Neural progenitor cell (in vitro differentiated cells): Measurements from ENCODE around the gene TMEM165. TPM values are rescaled to one million over a fixed set of nuclear protein-coding genes. Genes with fewer than 3 reads are reported as not detected.

ENCODE experiments used
- DNase-seq: peaks from one replicate; pipeline ENCODE4 v3.0.0-alpha.2; 2016; ENCODE audit warnings: low spot score
- H2AFZ ChIP-seq: fragments of 200-600 bp; sonication (generic); replicated peaks from 2 replicates; pipeline ENCODE4 v1.6.1; 2016; ENCODE audit warnings: antibody characterized with exemption
- H3F3A ChIP-seq: fragments of 200-600 bp; sonication (generic); 2 replicates; pipeline ENCODE4 v1.6.1; 2016; ENCODE audit warnings: antibody characterized with exemption, low read depth
- H3K27ac ChIP-seq: fragments of 200-600 bp; sonication (generic); 2 replicates; pipeline ENCODE4 v1.5.1; 2016; ENCODE audit warnings: mild to moderate bottlenecking
- H3K27me3 ChIP-seq: fragments of 200-600 bp; sonication (generic); 2 replicates; pipeline ENCODE4 v1.6.1; 2016; ENCODE audit warnings: mild to moderate bottlenecking, moderate library complexity
- H3K36me3 ChIP-seq: fragments of 200-600 bp; sonication (generic); 2 replicates; pipeline ENCODE4 v1.5.1; 2016
- H3K4me1 ChIP-seq: fragments of 200-600 bp; sonication (generic); 2 replicates; pipeline ENCODE4 v1.6.1; 2016; ENCODE audit warnings: mixed run types
- H3K4me2 ChIP-seq: fragments of 200-600 bp; sonication (generic); 2 replicates; pipeline ENCODE4 v1.6.1; 2016
- H3K4me3 ChIP-seq: fragments of 200-600 bp; sonication (generic); 2 replicates; pipeline ENCODE4 v1.5.1; 2016
- H3K79me2 ChIP-seq: fragments of 200-600 bp; sonication (generic); 2 replicates; pipeline ENCODE4 v1.6.1; 2016; ENCODE audit warnings: low read depth
- H3K9ac ChIP-seq: fragments of 200-600 bp; sonication (generic); 2 replicates; pipeline ENCODE4 v1.6.1; 2016
- H3K9me3 ChIP-seq: fragments of 200-600 bp; sonication (generic); 2 replicates; pipeline ENCODE4 v1.5.1; 2016; ENCODE audit warnings: low read depth
- H4K20me1 ChIP-seq: fragments of 200-600 bp; sonication (generic); 2 replicates; pipeline ENCODE4 v1.6.1; 2016; ENCODE audit warnings: low read depth
- H3K27ac Mint-ChIP-seq: 3 replicates; pipeline ENCODE4 v1.8.0; 2021; ENCODE audit warnings: mixed read lengths
- H3K27me3 Mint-ChIP-seq: 2 replicates; pipeline ENCODE4 v1.8.0; 2022; ENCODE audit warnings: low read depth, mild to moderate bottlenecking, inconsistent platforms, moderate library complexity, mixed read lengths; ENCODE audit not compliant: insufficient read depth
- H3K36me3 Mint-ChIP-seq: 3 replicates; pipeline ENCODE4 v1.8.0; 2021; ENCODE audit warnings: mixed read lengths
- H3K4me1 Mint-ChIP-seq: 3 replicates; pipeline ENCODE4 v1.8.0; 2021; ENCODE audit warnings: mixed read lengths
- H3K4me3 Mint-ChIP-seq: 3 replicates; pipeline ENCODE4 v1.8.0; 2021; ENCODE audit warnings: mild to moderate bottlenecking, moderate library complexity, mixed read lengths
- H3K9me3 Mint-ChIP-seq: 3 replicates; pipeline ENCODE4 v1.8.0; 2020; ENCODE audit warnings: mixed read lengths
- CTCF ChIP-seq: fragments of 200-600 bp; sonication (generic); IDR thresholded peaks from 2 replicates; pipeline ENCODE4 v1.5.1; 2017; ENCODE audit warnings: antibody characterized with exemption, mild to moderate bottlenecking
- EZH2 ChIP-seq: fragments of 200-600 bp; sonication (generic); IDR thresholded peaks from 2 replicates; pipeline ENCODE4 v1.6.1; 2017; ENCODE audit warnings: antibody characterized with exemption, mild to moderate bottlenecking, moderate library complexity
- EZH2phosphoT487 ChIP-seq: fragments of 200-600 bp; sonication (generic); IDR thresholded peaks from 2 replicates; pipeline ENCODE4 v1.6.1; 2017; ENCODE audit warnings: antibody characterized with exemption
- total RNA-seq: library from RNA; depleted of rRNA; stranded (reverse); fragments of >200 nt; gene quantifications from 2 replicates; pipeline ENCODE4 v1.2.3, GENCODE V29; 2015; ENCODE audit warnings: low replicate concordance

The TMEM165 gene
- total RNA-seq, 1 donor from 2014 or later: 110 TPM

GRCh38 chr4:55411621-55412020, 15.9 kb downstream of the TMEM165 start:
- Histone ChIP-seq H3K4me2 (no peak overlapping the region), H3K9ac (no peak overlapping the region), H3K27me3 (no peaks in the 10 kb centered on the region), H3K4me3 (no peak overlapping the region), H3K27ac (no peak overlapping the region), H3K9me3 (no peaks in the 10 kb centered on the region), H4K20me1 (peaks cover 64% of the 10 kb centered on the region), H2AFZ (no peak overlapping the region), H3K79me2 (peaks cover 98% of the 10 kb centered on the region), H3F3A (peaks cover 8% of the 10 kb centered on the region), H3K36me3 (no peaks in the 10 kb centered on the region), H3K4me1 (peaks cover 11% of the 10 kb centered on the region)
- peaks cover 2% of the 10 kb centered on the region for H3K27me3 Mint-ChIP-seq
- H3K4me1 Mint-ChIP-seq: no peaks in the 10 kb centered on the region
- peaks cover 11% of the 10 kb centered on the region for H3K36me3 Mint-ChIP-seq
- H3K9me3 Mint-ChIP-seq: no peaks in the 10 kb centered on the region
- TF ChIP-seq EZH2phosphoT487 (no peak), EZH2 (no peak), CTCF (no peak)
- no peak for DNase-seq
- H3K4me3 Mint-ChIP-seq: no peak overlapping the region
- H3K27ac Mint-ChIP-seq: no peak overlapping the region

GRCh38 chr4:55416176-55416575, 20.4 kb downstream of the TMEM165 start:
- Histone ChIP-seq H3K27ac (no peak overlapping the region), H3K79me2 (peaks cover 58% of the 10 kb centered on the region), H3K4me2 (no peak overlapping the region), H3K9ac (no peak overlapping the region), H3K27me3 (no peaks in the 10 kb centered on the region), H3K4me3 (no peak overlapping the region), H4K20me1 (peaks cover 20% of the 10 kb centered on the region), H2AFZ (no peak overlapping the region), H3F3A (no peaks in the 10 kb centered on the region), H3K36me3 (no peaks in the 10 kb centered on the region), H3K4me1 (no peaks in the 10 kb centered on the region), H3K9me3 (no peaks in the 10 kb centered on the region)
- no peak for DNase-seq
- Mint-ChIP-seq H3K4me3 (no peak overlapping the region), H3K9me3 (no peaks in the 10 kb centered on the region), H3K27me3 (no peaks in the 10 kb centered on the region), H3K4me1 (no peaks in the 10 kb centered on the region), H3K27ac (no peak overlapping the region), H3K36me3 (peaks cover 12% of the 10 kb centered on the region)
- TF ChIP-seq CTCF: no peak
- TF ChIP-seq EZH2phosphoT487: no peak
- TF ChIP-seq EZH2: no peak

DNA sequence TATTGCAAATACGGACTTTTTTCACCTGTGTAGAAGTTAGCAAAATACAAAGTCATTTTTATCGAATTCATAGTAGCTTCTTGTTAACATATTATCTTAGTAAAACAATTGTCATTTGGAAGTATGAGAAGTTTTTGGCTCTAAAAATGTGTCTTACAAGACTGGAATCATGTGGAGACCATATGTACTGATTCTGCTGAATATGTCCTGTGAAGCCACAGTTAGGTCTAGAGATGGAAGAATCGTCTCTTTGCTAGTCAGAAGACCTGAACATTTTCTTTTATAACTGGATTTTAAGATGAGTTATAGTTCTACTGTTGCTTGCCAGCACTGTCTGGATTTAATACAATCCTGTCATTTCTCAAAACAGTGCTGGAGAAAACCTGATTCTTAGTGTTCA, 29.0 kb downstream of the TMEM165 start:
- H3K36me3 ChIP-seq: peaks cover 24% of the 10 kb centered on the region

More for the DNA sequence above, 29.0 kb downstream of the TMEM165 start:
- no peak overlapping the region for H3K4me2 ChIP-seq
- Mint-ChIP-seq H3K27me3 (no peaks in the 10 kb centered on the region), H3K4me3 (no peak overlapping the region), H3K9me3 (no peaks in the 10 kb centered on the region), H3K27ac (no peak overlapping the region), H3K36me3 (peaks cover 40% of the 10 kb centered on the region), H3K4me1 (peaks cover 13% of the 10 kb centered on the region)
- H3K79me2 ChIP-seq: peaks cover 8% of the 10 kb centered on the region
- peaks cover 17% of the 10 kb centered on the region for H3F3A ChIP-seq
- H3K4me3 ChIP-seq: no peak overlapping the region
- no peaks in the 10 kb centered on the region for H3K9me3 ChIP-seq
- DNase-seq: no peak
- no peak overlapping the region for H2AFZ ChIP-seq
- peaks cover 11% of the 10 kb centered on the region for H4K20me1 ChIP-seq
- H3K4me1 ChIP-seq: no peaks in the 10 kb centered on the region
- no peaks in the 10 kb centered on the region for H3K27me3 ChIP-seq
- TF ChIP-seq EZH2 (no peak), CTCF (no peak), EZH2phosphoT487 (no peak)
- H3K27ac ChIP-seq: no peak overlapping the region
- H3K9ac ChIP-seq: no peak overlapping the region
